ENCODE measurements around the gene CALN1. TPM values are rescaled to one million over a fixed set of nuclear protein-coding genes. Genes with fewer than 3 reads are reported as not detected.

CALN1 gene
- total and polyA plus RNA-seq, 9 of the 15 experiments (the other 6 are each of a cell fraction or from before 2014, with no cell fraction given): 1.4 to 7.5 (median 3.3) TPM

- H3K36me3 ChIP-seq (ENCODE audit: control insufficient read depth, insufficient read depth, low read length): no peaks in the 10 kb centered on the region
- H3K27me3 ChIP-seq (ENCODE audit: control insufficient read depth in 2 of 2, insufficient read depth in 2 of 2, low read length in 2 of 2): peaks cover 2 to 14% of the 10 kb centered on the region in 2 experiments; a peak in 3 of 5 replicates
- no peaks in the 10 kb centered on the region for H3K9me3 ChIP-seq (replicated peaks; ENCODE audit: control insufficient read depth, insufficient read depth, low read depth, low read length)
- no TSS peak for BruUV-seq (replicated peaks)
- ATAC-seq (no peak), FAIRE-seq (no peak), DNase-seq (ENCODE audit: extremely low read depth in 1 of 4, low spot score in 3 of 4) (no peak)
- no peak overlapping the region for H2AFZ ChIP-seq (ENCODE audit: low read depth, low read length)
- H3K4me2 ChIP-seq (ENCODE audit: insufficient read depth, low read length): no peak overlapping the region
- H3K79me2 ChIP-seq (ENCODE audit: control insufficient read depth, insufficient read depth, low read length): no peaks in the 10 kb centered on the region
- no peaks in the 10 kb centered on the region; the same call in 1 of the 2 replicates for H4K20me1 ChIP-seq (replicated peaks; ENCODE audit: control insufficient read depth, insufficient read depth, low read length)
- in situ Hi-C loops (cut with MboI) (no loop called here), intact Hi-C loops (cut with micrococcal nuclease) (no loop called here)
- no peak overlapping the region for H3K9ac ChIP-seq (ENCODE audit: insufficient read depth in 1 of 2, low read depth in 2 of 2, low read length in 2 of 2)
- ChIA-PET POLR2A (interaction anchor here (0.6 to 0.8 kb wide), 3 partner anchors 11 to 86 kb away, joined by 3 read pairs; no protein-coding TSS in a partner anchor), CTCF (ENCODE audit: low intra/inter-chr PET ratio) (no interaction called here)
- TF ChIP-seq SOX6 (IDR thresholded peaks at IDR 0.05) (no peak), ZFP91 (CRISPR knock-in tag; IDR thresholded peaks at IDR 0.05) (no peak), TAF9B (IDR thresholded peaks at IDR 0.05; ENCODE audit: partially characterized antibody) (no peak), THRAP3 (IDR thresholded peaks at IDR 0.05; ENCODE audit: borderline replicate concordance) (no peak), MAZ (CRISPR knock-in tag; conservative IDR thresholded peaks at IDR 0.05 in 1 of 2, IDR thresholded peaks at IDR 0.05 in 1 of 2) (no peak), RAD21 (CRISPR knock-in tag; conservative IDR thresholded peaks at IDR 0.05 in 1 of 2, IDR thresholded peaks at IDR 0.05 in 1 of 2) (no peak), ZNF431 (CRISPR knock-in tag; IDR thresholded peaks at IDR 0.05) (no peak)
- H3K27ac ChIP-seq (ENCODE audit: extremely low read depth, low read depth, low read length): no peak overlapping the region
- WGBS (ENCODE audit: insufficient coverage, low coverage, missing lambda C conversion rate): 3% methylated on average over 5 of the region's 5 CpGs
- no peaks in the 10 kb centered on the region for H3K4me1 ChIP-seq (replicated peaks in 1 of 2; ENCODE audit: control insufficient read depth in 2 of 2, insufficient read depth in 2 of 2, low read length in 2 of 2)
- H3K4me3 ChIP-seq: no peak overlapping the region
- H3K9me1 ChIP-seq (ENCODE audit: control insufficient read depth, insufficient read depth, low read length): no peaks in the 10 kb centered on the region
Observed at GRCh38 chr7:72123913-72124312, 288.2 kb downstream of the CALN1 start.
